DMS 273 treated with DMSO at 0.1 percent for 48 hours (cell line): ENCODE measurements around the gene SLC39A11.
"Not testable (repeated sequence)": the region's sequence is repeated elsewhere in the genome, so short reads cannot be mapped to it uniquely, and the experiment has no call there.

ENCODE experiments used
- DNase-seq: peaks from one replicate; lab custom pipeline; 2025; lab: John Stamatoyannopoulos, UW

The SLC39A11 gene

DNA sequence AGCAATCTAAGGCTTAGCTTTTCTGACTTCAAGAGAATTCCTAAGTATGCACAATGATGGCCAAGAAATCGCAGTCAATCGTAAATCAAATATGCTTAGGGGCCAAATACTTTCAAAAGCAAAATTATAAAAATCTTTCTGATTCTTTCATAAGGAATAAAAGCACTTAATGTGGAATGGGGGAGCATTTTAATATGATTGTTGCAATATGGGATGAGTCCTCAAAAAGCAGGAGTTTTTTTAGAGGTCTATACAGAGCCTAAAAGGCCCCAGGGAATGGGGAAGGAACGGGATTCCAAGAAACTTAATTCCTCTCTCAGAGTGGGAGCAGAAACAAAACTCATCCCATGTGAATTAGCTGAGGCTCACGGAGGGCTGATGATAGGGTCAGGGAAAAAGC is 14.7 kb upstream of the SLC39A11 start:
- no peak for DNase-seq

DNA sequence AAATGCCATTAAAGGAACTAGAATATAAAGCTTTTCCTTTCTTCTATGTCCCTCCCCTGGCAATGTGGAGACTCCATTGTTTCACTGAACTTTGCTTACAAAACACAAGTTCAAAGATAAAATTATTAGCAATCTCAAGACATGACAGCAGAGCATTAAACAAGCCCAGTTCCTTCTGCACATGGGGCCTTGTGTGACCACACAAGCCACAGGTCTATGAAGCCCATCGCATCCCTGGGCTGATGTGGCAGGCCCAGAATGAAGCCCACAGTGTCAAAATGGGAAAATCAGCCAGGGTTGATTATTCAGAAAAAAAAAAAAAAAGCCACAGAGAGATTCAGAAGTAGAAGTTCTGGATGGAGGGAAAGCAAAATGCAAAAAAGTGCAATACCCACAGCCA is 12.9 kb upstream of the SLC39A11 start:
- DNase-seq: no peak

DNA sequence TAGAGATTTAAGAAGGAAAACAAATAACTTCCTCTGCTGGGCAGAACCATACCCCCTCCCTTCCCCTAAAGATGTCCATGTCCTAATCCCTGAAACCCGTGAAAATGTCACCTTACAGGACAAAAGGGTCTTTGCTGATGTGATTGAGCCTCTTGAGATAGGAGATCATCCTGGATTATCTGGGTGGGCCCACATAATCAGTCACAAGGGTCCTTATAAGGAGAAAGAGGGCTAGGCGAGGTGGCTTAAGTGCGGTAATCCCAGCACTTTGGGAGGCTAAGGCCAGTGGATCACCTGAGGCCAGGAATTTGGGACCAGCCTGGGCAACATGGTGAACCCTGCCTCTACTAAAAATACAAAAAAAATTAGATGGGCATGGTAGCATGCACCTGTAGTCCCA is 12.0 kb upstream of the SLC39A11 start:
- DNase-seq: no peak

DNA sequence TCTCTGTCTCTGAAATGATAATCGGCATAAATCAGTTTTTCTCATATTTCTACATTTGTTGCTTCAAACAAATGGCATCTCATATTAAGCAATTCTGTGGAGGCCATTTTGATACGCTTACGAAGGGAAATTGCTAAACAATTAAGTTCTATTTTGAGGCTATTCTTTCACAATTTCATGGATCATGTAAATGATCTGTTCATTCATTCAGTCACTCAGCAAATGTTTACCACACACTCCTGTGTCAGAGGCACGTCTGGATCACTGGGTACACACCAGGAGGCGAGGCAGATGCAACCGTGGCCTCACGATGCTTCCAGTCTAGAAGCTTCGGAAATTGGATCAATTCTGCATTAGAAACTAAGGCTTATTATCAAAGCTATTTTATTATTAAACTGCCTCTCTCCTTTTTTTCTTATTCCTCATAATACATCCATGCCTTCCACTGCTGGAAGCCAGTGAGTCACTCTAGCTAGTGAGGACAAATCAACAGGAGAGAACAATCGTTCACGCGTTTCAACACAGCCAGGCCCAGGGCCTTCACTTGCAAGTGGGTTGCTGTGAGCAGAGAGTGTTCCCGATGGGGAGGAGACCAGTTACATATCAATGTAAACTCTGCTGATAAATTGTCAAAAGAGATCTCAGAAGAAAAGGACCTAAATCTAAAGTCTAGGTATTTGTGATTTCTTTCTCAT is 11.3 kb upstream of the SLC39A11 start:
- no peak for DNase-seq

DNA sequence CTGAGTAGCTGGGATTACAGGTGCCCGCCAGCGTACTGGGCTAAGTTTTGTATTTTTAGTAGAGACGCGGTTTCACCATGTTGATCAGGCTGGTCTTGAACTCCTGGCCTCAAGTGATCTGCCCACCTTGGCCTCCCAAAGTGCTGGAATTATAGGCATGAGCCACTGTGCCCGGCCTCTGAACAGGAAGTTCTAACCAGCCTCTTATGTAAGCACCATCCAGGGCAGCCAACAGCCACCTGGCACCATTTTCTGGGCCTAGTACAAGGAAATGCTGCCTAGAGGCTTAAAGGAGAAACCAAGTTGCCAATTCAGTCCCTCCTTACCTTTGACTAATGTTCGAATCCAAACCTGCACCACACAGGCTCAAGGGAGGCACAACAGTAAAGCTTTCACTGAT is 8.5 kb upstream of the SLC39A11 start:
- no peak for DNase-seq

DNA sequence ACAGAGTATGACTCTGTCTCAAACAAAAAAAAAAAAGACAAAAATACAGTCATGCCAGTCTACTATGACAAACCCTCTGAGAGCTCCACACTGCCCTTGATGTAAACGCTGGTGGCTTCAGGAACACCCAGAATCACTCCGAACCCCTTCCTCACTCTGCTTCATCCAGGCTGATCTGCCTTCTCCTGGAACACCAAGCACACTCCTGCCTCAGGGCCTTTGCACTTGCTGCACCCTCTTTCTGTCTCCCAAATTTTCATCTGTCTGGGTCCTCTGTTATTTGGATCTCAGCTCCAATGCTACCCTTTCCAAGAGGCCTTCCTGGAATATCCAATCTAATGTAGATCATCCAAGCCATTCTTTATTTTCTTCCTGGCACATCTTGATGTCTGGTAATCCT is 7.9 kb upstream of the SLC39A11 start:
- DNase-seq: no peak

DNA sequence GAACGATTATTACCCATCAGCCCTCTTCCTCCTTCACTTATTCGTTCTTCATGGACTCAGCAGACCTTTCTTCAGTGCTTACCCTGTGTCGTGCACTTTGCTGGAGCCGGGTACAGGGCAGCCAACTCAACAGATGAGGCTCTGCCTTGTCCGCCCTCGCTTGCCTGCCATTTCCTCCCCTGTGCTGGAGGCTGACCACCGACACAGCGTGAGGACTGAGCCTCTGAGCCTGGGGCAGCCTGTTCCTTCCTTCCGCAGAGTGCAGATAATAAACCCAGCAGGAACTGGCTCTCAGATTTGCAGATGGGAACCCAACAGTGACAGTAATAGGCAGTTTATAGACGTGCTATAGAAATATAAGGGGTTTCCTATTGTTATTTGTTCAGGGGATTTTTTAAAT is 7.0 kb upstream of the SLC39A11 start:
- DNase-seq: no peak

DNA sequence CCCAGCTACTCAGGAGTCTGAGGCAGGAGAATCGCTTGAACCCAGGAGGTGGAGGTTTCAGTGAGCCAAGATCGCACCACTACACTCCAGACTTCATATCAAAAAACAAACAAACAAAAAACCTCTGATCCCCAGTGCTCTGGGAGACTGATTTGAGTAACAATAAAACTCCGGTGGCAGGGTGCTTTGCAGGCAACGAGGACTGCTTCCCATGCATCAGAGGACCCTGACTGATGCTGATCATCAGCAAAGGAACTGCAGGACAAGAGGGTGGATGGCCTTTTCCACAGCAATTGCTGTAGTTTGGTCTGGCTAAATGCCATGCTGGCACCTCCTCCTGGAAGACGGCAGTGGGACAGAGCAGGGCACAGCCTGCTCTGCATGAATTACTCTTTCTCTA is 6.4 kb upstream of the SLC39A11 start:
- DNase-seq: no peak

DNA sequence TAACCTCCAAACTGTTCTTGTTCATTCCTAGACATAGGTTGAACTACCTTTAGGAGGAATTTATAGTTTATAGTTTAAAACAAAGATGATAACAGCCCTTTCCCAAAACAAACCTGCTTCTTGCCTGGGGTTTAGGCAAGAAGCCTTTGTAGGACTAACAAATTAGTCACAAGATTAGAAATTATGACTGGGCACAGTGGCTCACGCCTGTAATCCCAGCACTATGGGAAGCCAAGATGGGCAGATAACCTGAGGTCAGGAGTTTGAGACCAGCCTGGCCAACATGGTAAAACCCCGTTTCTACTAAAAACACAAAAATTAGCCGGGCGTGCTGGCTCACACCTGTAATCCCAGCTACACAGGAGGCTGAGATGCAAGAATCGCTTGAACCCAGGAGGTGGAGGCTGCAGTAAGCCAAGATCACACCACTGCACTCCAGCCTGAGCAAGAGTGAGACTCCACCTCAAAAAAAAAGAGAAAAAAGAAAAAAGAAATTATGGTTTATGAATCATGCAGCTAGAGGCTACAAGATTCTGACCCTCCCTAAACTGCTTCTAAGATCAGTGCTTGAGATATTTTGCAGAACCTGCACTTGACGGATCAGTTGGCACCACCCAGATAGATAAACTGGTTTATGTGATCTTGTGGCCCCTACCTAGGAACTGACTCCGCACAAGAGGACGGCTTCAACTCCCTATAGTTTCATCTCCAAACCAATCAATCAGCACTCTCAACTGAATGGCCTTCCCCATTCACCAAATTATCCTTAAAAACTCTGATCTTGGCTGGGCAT is 5.7 kb upstream of the SLC39A11 start:
- not testable (repeated sequence) for DNase-seq

DNA sequence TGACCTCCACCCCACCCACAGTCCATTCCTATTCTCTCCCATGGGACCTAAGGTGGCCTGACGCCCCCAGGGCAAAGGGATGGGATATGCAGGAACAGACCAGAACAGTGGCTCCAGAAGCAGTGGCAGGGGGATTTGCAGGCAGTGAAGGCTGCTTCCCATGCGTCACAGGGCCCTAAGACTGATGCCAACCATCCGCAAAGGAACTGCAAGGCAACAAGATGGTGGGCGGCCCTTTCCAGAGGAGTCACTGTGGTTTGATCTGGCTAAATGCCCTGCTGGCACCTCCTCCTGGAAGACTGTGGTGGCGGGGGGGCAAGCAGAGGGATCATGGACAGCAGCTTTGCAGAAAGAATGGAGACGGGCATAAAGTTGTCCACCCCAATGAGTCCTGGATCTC is 4.4 kb upstream of the SLC39A11 start:
- DNase-seq: no peak

DNA sequence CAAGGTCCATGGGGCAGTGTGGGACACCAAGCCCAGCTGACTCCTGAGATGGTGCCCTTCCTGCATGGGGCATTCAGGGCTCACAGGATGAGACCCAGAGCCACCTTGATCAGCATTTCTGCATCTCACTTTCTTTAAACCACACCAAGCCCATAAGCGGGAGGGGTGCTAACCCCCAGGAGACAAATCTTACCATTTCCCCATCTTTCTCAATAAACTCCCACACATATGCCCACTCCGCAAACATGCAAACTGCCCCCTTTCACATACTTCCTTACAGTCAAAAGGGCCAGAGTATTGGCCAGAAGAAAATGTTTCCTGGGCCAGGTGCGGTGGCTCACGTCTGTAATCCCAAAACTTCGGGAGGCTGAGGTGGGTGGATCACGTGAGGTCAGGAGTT is 3.7 kb upstream of the SLC39A11 start:
- DNase-seq: no peak

DNA sequence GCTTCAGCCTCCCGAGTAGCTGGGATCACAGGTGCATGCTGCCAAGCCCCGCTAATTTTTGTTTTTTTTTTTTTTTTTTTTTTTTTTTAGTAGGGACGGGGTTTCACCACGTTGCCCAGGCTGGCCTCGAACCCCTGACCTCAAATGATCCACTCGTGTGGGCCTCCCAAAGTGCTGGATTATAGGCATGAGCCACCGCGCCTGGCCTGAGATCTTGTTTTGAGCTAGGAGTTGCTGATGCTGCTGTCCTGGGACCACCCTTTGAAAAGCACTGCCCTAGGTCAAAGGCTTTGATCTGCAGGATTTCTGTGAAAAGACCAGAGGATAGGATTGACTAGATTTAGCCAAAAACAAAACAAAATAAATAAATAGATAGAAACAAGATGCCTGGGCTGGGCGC is 798 bp upstream of the SLC39A11 start:
- no peak for DNase-seq

DNA sequence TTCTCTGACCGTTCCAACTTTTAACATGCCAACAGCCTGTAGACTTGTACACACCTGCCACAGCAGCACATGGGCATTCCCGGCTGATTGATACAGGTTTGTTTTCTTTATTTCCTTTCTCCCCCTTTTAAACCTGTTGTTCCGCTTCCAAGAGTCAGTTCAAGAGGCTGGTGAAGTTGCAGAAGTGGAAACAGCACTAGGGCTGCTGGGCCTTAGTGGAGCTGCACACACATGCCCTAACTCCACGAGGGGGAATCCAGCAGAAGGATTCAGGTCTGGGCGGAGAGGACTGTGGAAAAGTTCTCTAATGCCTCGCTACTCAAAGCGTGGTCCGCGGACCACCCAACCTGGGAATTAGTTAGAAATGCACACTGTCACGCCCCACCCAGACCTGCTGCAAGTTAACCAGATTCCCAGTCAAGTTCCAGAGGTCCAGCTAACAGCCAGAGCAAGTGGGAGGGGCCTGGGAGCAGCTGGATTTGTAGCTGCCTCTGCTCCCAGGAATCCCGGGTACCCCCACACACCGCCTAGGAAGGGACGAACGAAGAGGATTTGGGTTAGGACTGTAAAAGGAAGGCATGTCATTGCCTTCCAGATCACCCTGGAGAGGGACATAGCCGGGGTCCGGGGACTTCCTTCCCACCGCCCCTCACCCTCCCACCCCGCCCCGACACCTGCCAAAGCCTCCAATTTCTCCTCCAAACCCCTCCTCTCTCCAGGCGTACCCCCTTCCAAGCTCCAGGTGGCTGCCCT is 542 bp downstream of the SLC39A11 start:
- peak; percentile 30 for DNase-seq

DNA sequence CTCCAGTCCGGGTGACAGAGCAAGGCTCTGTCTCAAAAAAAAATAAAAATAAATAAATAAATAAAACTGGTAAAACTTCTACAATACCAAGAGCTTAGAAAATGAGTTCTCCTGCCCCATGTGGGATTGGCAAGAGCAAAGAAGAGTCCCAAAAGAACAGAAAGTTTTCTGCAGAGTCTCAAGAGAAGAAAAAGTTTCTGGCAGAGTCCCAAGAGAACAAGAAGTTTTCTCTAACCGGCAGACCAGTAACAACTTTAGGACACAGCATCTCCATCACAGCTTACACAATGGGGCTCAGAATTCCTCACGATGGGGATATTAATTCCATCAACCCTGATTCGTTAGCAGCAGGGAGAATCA is 1.1 kb downstream of the SLC39A11 start:
- DNase-seq: no peak

DNA sequence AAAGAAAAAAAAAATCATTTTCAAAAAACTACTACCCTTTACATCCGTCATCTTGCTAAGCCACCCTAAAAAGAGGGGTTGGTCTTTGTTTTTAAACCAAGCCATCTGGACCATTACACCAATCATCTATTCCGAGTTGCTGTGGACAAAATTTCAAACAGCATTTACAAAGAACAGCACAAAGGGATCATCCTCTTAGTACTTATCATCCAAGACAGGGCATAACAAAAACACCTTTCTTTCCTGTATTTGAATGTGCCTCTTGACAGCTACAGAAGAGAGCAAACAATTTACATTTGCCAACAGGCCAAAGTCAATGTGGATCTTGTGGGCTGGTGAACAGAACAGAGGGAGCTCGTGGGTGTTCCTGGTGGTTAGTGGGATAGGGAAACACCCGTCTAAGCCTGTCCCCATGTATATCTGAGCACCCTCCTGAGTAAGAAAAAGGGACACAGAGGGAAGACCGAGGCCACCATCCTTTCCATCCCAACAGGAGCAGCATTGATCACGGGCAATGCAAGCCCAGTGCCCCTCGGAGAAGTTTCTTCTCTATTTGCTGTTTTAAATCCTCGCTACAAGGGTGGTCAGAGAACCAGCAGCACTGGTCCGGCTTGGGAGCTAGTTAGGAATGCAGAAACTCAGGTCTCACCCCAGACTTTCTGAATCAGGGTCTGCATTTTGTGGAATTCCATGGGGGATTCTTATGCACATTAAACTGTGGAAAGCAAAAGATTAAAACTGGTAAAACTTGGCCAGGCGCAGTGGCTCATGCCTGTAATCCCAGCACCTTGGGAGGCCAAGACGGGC is 1.9 kb downstream of the SLC39A11 start:
- no peak for DNase-seq

DNA sequence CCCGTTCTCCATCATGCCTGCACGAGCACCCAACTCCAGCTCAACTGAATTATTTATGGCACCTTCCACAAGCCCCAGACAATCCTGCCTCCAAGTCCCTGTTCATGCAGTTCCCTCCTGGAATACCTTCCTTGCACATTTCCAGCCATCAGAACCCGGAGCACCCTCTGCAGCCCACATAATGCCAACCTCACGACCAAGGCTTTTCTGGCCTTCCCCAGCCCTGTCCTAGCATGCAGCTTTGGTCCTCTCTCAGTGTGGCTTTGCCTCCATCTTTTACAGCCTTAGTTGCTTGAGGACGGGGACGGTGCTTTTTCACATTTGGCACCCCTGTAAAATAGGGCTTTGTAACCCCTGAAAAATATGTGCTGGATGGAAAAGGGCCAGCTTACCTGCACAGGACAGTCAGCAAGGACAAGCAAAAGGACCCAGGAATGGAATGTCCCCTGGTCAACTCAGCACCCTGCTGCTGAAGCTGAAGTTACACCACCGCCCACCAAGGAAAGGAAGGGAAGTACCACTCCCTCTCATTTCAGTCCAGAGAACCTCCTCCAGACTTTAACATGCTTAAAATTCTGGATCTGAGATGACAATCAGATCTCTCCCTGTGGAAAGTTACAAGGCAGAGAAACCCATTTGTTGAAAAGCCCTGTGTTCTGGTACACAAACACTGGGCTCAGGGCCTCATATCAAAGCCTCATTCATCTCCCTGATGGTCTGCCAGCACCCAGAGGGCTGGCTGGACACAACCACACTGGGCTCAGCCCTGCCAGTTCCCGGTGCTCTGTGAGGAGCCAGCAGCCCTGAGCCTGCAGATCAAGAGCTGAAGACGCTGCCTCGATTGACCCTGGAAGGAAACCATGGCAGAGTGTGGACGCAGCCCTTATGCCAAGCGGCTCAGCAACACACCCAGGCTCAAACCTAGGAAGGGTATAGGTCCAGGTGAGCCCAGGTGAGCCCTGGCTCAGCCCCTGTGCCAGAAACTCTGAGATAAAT is 2.9 kb downstream of the SLC39A11 start:
- no peak for DNase-seq

DNA sequence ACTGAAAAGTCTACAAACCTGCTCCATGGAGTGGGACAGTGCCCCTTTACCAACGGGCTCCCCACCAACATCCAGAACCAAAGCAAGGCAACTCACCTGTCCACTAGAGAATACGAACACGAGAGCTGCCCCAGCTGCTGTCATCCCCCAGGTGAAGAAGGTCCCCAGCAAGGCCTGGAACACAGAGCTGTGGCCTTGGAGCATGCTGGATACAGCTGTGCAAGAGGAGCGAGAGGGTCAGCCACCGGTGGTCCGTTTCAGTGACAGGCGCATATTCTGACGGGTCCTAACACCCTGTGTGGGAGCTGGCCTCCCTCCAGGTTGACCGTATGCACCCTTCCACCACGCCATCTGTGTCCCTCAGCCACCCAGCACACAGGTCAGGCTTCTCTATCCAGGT is 3.9 kb downstream of the SLC39A11 start:
- no peak for DNase-seq

DNA sequence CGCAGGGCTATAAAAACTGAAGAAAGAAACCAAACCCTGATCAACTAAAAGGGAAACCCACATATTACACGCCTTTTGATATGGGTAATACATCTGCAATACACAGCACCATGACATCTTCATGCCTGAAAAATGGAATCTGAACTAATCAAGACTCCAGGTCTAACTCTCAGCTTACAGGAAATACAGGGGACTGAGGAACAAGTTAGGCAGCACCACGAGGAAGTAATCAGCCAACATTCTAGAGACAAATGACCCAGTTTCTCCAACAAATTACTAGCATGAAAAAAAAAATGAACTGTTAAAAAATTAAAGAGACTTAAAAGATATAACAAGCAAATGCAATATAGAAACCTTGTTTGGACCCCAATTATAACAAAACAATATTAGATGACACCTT is 9.1 kb downstream of the SLC39A11 start:
- no peak for DNase-seq

DNA sequence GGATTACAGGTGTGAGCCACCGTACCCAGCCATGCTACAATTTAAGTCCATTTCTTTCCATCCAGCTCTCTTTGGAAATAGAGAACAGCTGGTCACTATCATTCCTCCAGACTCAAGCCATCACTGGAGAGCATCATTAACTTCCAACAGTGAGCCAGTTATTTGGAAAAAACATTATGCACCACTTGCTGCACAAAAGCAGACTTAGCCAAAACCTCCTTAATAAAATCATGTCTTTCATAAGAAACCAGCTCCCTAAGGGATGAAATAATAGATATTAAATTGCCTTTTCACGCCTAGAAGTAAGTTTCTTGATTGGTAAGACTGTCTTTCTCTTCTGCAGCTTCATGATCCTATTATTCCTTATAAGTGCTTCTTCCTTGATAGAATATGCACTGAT is 17.9 kb downstream of the SLC39A11 start:
- DNase-seq: no peak

DNA sequence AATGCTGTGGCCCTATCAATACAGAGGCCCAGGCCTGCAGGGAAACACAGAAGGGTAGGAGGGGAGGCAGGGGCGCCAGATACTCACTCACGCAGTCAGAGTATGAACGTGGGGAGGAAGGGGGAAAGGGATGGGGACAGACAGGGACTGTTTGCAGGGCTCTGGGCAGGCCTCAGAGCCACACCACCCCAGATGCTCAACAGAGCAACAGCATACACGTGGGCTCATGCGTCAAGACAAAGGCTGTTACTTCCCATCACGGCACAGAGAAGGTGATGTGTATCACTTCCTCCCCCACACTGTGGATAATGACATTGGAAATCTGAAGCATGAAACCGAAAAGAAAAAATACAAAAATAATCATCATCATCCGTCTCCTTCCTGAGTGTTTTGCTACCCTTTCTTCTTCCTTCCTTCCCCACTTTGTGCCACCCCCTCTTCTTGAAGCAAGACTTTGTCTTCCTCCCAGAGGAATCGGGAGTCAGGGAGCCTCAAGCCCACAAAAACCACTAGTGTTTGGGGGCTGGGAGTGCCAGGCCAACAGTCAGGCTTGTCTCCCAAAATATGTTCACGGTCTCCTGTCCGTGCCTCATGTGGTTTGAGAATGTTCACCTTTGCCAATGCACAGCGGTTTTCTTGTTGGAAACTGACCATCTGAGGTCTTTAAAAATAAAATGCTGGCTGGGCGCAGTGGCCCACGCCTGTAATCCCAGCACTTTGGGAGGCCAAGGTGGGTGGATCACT is 20.1 kb downstream of the SLC39A11 start:
- no peak for DNase-seq
